WERI-Rb-1 (cell line): Measurements from ENCODE around the gene PSD2.
A peak's percentile ranks its signal among the peaks of the same experiment; 100 is the strongest.

Experiments used
- DNase-seq: peaks from one replicate; pipeline ENCODE4 v3.0.0-alpha.2; 2020
- H3K27ac ChIP-seq: fragments of 250-450 bp; sonication (Bioruptor Pico); 2 replicates; pipeline ENCODE4 v1.5.1; 2020; ENCODE audit warnings: mild to moderate bottlenecking, moderate library complexity
- H3K27me3 ChIP-seq: fragments of 250-450 bp; sonication (Bioruptor Pico); 2 replicates; pipeline ENCODE4 v1.5.1; 2021; ENCODE audit warnings: mild to moderate bottlenecking, low read depth, moderate library complexity; ENCODE audit not compliant: insufficient read depth, severe bottlenecking
- H3K36me3 ChIP-seq: fragments of 250-450 bp; sonication (Bioruptor Pico); 2 replicates; pipeline ENCODE4 v1.5.1; 2020; ENCODE audit warnings: mild to moderate bottlenecking, moderate library complexity
- H3K4me3 ChIP-seq: 2 replicates; pipeline ENCODE4 v1.5.1; 2011; ENCODE audit warnings: low read depth, mild to moderate bottlenecking, control low read depth, low read length
- H3K9me3 ChIP-seq: fragments of 250-450 bp; sonication (Bioruptor Pico); 2 replicates; pipeline ENCODE4 v1.5.1; 2021; ENCODE audit warnings: mild to moderate bottlenecking, moderate library complexity; ENCODE audit not compliant: severe bottlenecking
- CTCF ChIP-seq: IDR thresholded peaks from 2 replicates; pipeline ENCODE4 v1.5.1; 2011; ENCODE audit warnings: low read depth, mild to moderate bottlenecking, control low read depth, inconsistent platforms, low read length

The PSD2 gene

GRCh38 chr5:139797856-139798510 lies 2.4 kb downstream of the PSD2 start:
- peak overlapping the region; percentile 64 for H3K27ac ChIP-seq
- H3K36me3 ChIP-seq = no peaks in the 10 kb centered on the region
- no peaks in the 10 kb centered on the region for H3K9me3 ChIP-seq
- no peak overlapping the region for H3K4me3 ChIP-seq
- no peak for TF ChIP-seq CTCF
- H3K27me3 ChIP-seq = no peaks in the 10 kb centered on the region
- peak; percentile 61 for DNase-seq

DNA sequence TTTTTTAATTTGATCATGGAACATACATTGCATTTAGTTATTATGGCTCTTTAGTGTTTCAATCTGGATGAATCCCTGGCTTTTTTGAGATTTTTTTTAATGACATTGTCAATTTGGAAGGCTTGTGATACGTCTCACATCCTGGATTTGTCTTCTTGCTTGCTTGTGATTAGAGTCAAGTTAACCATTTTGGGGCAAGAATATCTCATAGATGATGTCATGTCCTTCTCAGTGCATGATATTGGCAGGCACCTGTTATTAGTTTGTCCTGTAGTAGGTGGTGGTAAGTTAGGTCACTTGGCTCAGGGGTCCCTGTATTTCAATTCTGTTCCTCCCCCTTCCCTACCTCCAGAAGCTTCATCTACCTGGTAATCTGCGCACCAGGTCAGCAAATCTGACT lies 3.3 kb downstream of the PSD2 start:
- TF ChIP-seq CTCF = no peak
- no peaks in the 10 kb centered on the region for H3K36me3 ChIP-seq
- H3K9me3 ChIP-seq = no peaks in the 10 kb centered on the region
- no peak for DNase-seq
- no peak overlapping the region for H3K27ac ChIP-seq
- H3K4me3 ChIP-seq = no peak overlapping the region
- no peaks in the 10 kb centered on the region for H3K27me3 ChIP-seq

DNA sequence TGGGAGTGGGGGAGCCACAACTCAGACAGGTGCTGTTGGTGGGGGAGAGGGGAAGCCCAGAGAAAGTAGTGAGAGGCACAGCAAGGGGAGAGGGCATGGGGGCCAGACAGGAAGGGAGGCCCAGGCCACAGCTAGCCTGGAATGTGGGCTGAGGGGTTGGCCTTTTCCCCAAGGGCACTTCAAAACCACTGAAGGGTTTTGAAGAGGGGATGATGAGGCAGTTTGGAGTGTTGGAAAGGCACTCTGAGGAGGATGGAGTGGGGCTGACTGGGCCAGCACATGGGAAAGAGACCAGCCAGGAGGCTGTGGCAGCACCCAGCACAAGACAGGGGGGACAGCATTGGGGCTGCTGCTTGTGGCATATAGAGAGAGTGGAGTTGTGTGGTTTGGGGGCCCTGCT lies 3.8 kb downstream of the PSD2 start:
- H3K9me3 ChIP-seq = no peaks in the 10 kb centered on the region
- no peak for DNase-seq
- TF ChIP-seq CTCF = no peak
- H3K27ac ChIP-seq = no peak overlapping the region
- no peaks in the 10 kb centered on the region for H3K27me3 ChIP-seq
- no peaks in the 10 kb centered on the region for H3K36me3 ChIP-seq
- H3K4me3 ChIP-seq = no peak overlapping the region

GRCh38 chr5:139803978-139804377 lies 8.4 kb downstream of the PSD2 start:
- Histone ChIP-seq H3K4me3 (no peak overlapping the region), H3K27me3 (no peaks in the 10 kb centered on the region), H3K27ac (no peak overlapping the region), H3K36me3 (no peaks in the 10 kb centered on the region), H3K9me3 (no peaks in the 10 kb centered on the region)
- DNase-seq = no peak
- no peak for TF ChIP-seq CTCF

DNA sequence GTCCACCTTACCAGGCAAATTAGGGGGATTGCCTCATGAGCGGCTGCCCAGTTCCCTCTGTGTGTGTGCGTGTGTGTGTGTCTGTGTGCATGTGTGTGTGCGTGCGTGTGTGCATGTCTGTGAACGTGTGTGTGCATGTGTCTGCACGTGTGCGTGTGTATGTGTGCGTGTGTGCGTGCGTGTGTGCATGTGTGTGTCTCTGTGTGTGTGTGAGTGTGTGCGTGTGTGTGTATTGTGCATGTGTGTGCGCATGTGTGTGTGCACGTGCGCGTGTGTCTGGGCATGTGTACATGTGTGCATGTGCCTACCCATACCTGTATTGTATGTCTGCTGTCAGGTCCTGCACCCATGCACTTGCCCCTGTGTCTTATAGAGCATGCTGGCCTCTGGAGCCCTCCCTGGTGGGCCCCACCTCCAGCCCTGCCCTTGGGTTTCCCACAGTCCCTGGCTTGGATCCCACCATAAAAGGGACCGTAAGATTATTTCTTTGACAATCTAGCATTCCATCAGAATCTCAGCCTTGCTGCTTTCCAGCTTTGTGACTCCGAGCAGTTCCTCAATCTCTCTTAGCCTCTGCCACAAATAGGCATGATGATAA lies 9.3 kb downstream of the PSD2 start:
- no peak for DNase-seq
- Histone ChIP-seq H3K27me3 (no peaks in the 10 kb centered on the region), H3K9me3 (no peaks in the 10 kb centered on the region), H3K36me3 (no peaks in the 10 kb centered on the region), H3K27ac (no peak overlapping the region), H3K4me3 (no peak overlapping the region)
- TF ChIP-seq CTCF = no peak

- DNase-seq = no peak
- Histone ChIP-seq H3K36me3 (no peaks in the 10 kb centered on the region), H3K27ac (no peak overlapping the region), H3K9me3 (no peaks in the 10 kb centered on the region), H3K4me3 (no peak overlapping the region), H3K27me3 (no peaks in the 10 kb centered on the region)
- TF ChIP-seq CTCF = no peak
Observed at GRCh38 chr5:139805545-139805944, 9.9 kb downstream of the PSD2 start.
